Activated naive CD8-positive, alpha-beta T cell treated with anti-CD3 and anti-CD28 coated beads for 36 hours (primary cell): ENCODE measurements around the gene PAQR3. TPM values are rescaled to one million over a fixed set of nuclear protein-coding genes. Genes with fewer than 3 reads are reported as not detected.
"Not testable (repeated sequence)": the region's sequence is repeated elsewhere in the genome, so short reads cannot be mapped to it uniquely, and the experiment has no call there.

ENCODE experiments used
- DNase-seq: peaks from one replicate; pipeline ENCODE4 v3.0.0; 2021
- H3K27ac Mint-ChIP-seq: one replicate; pipeline ENCODE4 v1.8.0; 2022; ENCODE audit warnings: mild to moderate bottlenecking, moderate library complexity, mixed read lengths
- H3K27me3 Mint-ChIP-seq: one replicate; pipeline ENCODE4 v1.8.0; 2022; ENCODE audit warnings: mild to moderate bottlenecking, mixed read lengths
- H3K36me3 Mint-ChIP-seq: one replicate; pipeline ENCODE4 v1.8.0; 2021; ENCODE audit warnings: mild to moderate bottlenecking, mixed read lengths
- H3K4me1 Mint-ChIP-seq: one replicate; pipeline ENCODE4 v1.8.0; 2021; ENCODE audit warnings: mixed read lengths
- H3K4me3 Mint-ChIP-seq: one replicate; pipeline ENCODE4 v1.8.0; 2022; ENCODE audit warnings: mild to moderate bottlenecking, moderate library complexity, mixed read lengths
- H3K9me3 Mint-ChIP-seq: one replicate; pipeline ENCODE4 v1.8.0; 2022; ENCODE audit warnings: mixed read lengths
- total RNA-seq, 2 experiments: library from RNA; stranded (reverse); gene quantifications; one replicate each; pipeline ENCODE4 v1.2.3, GENCODE V29; 2021

Gene PAQR3
- total RNA-seq, 2 experiments from 2014 or later, result 9.6 to 9.8 TPM

DNA sequence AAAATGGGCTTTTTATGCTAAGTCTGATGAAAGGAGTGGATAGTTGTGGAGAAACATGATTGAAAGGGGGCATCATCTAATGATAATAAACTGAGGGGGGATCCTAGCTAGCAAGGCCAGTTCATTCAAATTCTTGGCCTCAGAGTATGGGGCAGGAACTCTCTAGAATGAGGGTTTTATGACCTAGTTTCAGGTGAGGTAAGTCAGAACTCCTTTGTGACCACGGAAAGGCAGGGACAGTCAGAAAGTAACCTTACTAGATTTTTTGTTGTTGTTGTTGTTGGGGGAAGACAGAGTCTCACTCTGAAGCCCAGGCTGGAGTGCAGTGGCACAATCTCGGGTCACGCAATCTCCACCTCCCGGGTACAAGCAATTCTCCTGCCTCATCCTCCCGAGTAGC lies 1.5 kb upstream of the PAQR3 start:
- H3K4me1 Mint-ChIP-seq, result peaks cover 32% of the 10 kb centered on the region
- DNase-seq, result no peak
- H3K27ac Mint-ChIP-seq, result no peak overlapping the region
- no peaks in the 10 kb centered on the region for H3K9me3 Mint-ChIP-seq
- peaks cover 25% of the 10 kb centered on the region for H3K27me3 Mint-ChIP-seq
- H3K36me3 Mint-ChIP-seq, result peaks cover 7% of the 10 kb centered on the region
- H3K4me3 Mint-ChIP-seq, result no peak overlapping the region

DNA sequence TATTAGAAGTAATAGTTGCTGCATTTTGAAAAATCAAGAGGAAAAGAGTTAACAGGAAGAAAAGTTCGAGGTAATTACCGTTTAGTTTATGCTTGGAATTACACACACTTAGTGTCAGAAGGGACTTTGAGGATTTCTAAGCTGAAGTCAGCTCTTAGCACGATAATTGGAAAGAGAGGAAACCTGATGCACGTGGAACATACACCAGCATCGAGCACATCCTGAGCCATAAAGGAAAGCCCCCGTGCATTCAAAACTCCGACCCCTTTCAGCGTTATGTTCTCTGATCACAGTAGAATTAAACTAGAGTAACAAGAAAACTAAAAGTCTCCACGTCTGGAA lies 400 bp upstream of the PAQR3 start:
- H3K27me3 Mint-ChIP-seq, result peaks cover 23% of the 10 kb centered on the region
- peak overlapping the region; percentile 77 for H3K4me3 Mint-ChIP-seq
- peaks cover 31% of the 10 kb centered on the region for H3K4me1 Mint-ChIP-seq
- peaks cover 7% of the 10 kb centered on the region for H3K36me3 Mint-ChIP-seq
- no peaks in the 10 kb centered on the region for H3K9me3 Mint-ChIP-seq
- peak overlapping the region; percentile 67 for H3K27ac Mint-ChIP-seq
- no peak for DNase-seq

DNA sequence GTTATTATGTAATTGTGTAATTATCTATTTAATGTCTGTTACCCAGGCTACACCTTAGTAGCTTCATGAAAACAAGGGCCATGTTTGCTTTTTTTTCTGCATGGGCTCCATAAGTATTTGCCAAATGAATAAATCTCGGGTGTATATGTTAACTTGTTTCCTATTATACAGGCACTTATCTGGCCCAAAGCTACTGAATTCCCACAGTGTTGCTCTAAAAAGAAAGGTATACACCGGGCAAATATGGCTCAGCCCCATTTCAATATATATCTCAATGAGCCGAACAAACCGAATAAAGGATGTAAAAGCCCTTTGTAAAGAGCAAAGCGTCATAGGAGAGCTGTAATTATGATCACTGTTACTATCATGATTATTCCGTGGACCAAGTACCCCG lies 767 bp downstream of the PAQR3 start:
- H3K27me3 Mint-ChIP-seq, result peaks cover 13% of the 10 kb centered on the region
- H3K4me3 Mint-ChIP-seq, result peak overlapping the region; percentile 96
- H3K9me3 Mint-ChIP-seq, result no peaks in the 10 kb centered on the region
- DNase-seq, result no peak
- peak overlapping the region; percentile 66 for H3K27ac Mint-ChIP-seq
- H3K4me1 Mint-ChIP-seq, result peaks cover 29% of the 10 kb centered on the region
- peaks cover 7% of the 10 kb centered on the region for H3K36me3 Mint-ChIP-seq

DNA sequence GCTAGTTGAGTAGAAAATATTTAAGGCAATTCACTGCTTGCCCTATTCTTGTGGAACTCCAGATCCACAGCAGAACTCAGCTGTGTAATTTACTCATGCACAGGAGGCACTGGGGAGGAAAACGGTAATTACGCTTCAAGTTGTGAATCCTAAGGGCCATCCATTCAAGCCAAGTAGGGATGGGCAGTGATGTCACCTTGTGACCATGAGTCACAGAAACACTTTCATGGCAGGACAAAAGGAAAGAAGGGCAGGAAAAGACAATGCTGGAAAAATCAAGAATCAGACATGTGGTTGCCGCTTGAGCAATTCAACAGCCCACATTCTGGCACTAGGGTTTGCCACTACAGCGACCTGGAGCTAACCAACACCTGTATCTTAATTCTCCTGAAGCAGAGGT lies 1.4 kb downstream of the PAQR3 start:
- H3K9me3 Mint-ChIP-seq, result no peaks in the 10 kb centered on the region
- H3K4me1 Mint-ChIP-seq, result peaks cover 29% of the 10 kb centered on the region
- peak overlapping the region; percentile 52 for H3K4me3 Mint-ChIP-seq
- H3K27ac Mint-ChIP-seq, result no peak overlapping the region
- H3K27me3 Mint-ChIP-seq, result peaks cover 8% of the 10 kb centered on the region
- H3K36me3 Mint-ChIP-seq, result peaks cover 7% of the 10 kb centered on the region
- no peak for DNase-seq

DNA sequence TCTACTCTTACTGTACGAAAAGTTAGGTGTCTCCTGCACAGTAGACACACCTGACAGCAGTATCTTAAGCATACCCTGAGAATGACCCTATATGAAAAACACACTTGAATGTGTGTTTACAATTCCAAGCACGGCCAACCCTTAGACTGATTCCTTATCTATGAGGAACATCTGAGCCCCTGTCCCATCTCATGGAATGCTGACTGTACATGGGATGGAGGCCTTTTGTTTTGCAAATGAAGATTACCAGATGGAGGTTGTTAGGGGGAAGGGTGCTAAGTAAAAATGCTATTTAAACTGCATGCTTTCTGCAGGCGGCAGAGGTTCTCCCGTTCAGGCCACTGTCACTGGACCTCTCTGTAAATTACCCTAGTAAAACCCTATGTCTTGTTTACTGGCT lies 2.2 kb downstream of the PAQR3 start:
- Mint-ChIP-seq H3K4me3 (no peak overlapping the region), H3K9me3 (no peaks in the 10 kb centered on the region), H3K4me1 (peaks cover 29% of the 10 kb centered on the region), H3K27ac (no peak overlapping the region), H3K36me3 (peaks cover 7% of the 10 kb centered on the region), H3K27me3 (peaks cover 2% of the 10 kb centered on the region)
- DNase-seq, result no peak

DNA sequence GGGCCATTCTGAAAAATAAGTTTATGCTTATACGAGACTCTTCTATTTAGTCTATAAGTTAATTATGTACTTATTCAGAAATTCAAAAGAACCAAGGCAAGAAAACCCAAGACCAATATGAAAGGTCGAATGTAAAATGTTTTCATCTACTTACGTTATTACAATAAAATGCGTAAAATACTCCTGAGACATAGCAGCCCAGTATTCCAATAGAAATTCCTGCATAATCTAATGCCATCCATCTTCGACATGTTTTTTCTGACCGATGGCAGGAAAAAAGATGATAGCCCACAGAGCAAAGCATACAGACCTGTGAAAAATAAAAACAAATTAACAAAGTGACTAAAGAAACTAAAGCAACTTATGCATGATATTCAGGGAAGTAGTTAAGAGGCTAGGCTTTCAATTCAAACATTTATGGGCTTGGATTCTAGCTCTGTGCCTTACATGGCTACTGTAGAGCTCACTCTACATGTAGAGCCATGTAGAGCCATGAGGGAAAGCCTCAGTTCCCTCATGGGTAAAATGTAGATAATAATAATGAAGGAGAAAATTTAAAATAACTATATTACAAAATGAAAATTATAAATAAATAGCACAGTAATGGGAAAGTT lies 9.1 kb downstream of the PAQR3 start:
- no peak overlapping the region for H3K27ac Mint-ChIP-seq
- no peak for DNase-seq
- H3K4me1 Mint-ChIP-seq, result peaks cover 1% of the 10 kb centered on the region
- no peak overlapping the region for H3K4me3 Mint-ChIP-seq
- no peaks in the 10 kb centered on the region for H3K27me3 Mint-ChIP-seq
- H3K36me3 Mint-ChIP-seq, result peaks cover 7% of the 10 kb centered on the region
- H3K9me3 Mint-ChIP-seq, result no peaks in the 10 kb centered on the region

DNA sequence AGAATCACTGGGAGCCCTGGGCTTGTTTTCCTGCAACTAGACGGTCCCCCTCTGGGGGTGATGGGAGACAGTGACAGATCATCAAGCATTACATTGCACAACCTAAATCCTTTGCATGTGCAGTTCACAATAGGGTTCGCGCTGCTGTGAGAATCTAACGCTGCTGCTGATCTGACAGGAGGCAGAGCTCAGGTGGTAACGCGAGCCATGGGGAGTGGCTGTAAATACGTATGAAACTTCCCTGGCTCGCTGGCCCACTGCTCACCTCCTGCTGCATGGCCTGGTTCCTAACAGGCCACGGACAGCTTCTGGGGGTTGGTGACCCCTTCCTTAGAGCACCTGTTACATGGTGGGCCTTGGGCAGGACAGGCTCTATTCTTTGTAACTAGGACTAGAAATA lies 10.4 kb downstream of the PAQR3 start:
- Mint-ChIP-seq H3K36me3 (peaks cover 10% of the 10 kb centered on the region), H3K27me3 (no peaks in the 10 kb centered on the region), H3K4me1 (peaks cover under 1% of the 10 kb centered on the region), H3K27ac (no peak overlapping the region), H3K4me3 (no peak overlapping the region), H3K9me3 (no peaks in the 10 kb centered on the region)
- no peak for DNase-seq

DNA sequence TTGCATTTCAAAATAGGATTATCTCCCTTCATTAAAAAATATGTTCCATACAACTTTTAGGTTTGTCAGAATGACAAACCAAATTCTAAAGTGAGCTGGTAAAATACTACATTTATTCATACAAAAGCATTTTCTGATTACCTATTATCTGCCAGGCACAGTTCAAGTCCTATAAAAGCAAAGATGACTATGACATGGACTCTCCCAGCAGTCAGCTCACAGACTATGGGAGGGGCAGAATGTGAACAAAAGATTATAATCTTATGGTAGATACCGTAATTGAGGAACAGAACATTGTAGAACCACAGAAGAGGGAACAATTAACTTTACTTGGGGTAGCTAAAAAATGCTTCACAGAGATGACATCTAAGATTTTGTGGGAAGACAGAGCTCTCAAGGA lies 12.4 kb downstream of the PAQR3 start:
- Mint-ChIP-seq H3K4me1 (peaks cover 3% of the 10 kb centered on the region), H3K27me3 (no peaks in the 10 kb centered on the region), H3K4me3 (no peak overlapping the region), H3K27ac (no peak overlapping the region), H3K9me3 (no peaks in the 10 kb centered on the region), H3K36me3 (peaks cover 10% of the 10 kb centered on the region)
- no peak for DNase-seq

DNA sequence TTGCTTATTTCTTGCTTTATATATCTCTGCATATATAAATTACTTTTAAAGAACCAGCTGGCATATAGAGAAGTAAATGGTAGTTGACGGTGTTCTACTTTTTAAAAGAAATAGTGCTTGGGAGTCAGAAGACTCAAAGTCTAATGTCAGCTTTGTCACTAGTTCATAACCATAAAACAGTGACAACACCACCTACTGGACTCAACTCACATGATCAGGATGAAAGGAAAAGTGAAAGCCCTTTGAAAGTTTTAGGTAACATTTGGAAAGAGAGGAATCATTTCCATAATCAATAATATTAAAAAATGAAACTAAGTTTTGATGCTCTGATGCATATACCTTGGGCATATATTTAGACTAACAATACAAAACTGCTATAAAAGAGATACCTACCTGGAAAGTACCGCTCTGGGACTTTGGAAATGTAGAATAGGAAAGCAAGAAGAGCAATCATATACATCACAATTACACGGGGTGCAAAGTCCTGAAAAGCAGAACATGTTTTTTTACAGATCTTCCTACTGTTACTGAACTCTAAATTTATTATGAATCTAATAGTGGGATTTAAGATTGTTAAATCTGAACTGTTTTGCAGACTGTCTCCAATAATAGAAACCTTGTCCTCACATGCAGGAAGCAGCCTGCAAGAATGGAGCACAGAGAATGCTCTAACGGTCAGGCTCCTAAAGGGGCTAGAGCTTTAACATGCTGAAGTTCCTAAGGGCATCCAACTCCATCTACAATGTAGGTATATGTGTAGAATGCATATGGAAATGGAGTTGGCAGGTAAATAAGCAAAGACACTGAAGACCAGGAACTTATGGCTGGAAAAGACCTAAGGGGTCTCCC lies 15.6 kb downstream of the PAQR3 start:
- no peak for DNase-seq
- peaks cover 3% of the 10 kb centered on the region for H3K4me1 Mint-ChIP-seq
- H3K9me3 Mint-ChIP-seq, result no peaks in the 10 kb centered on the region
- no peak overlapping the region for H3K27ac Mint-ChIP-seq
- peaks cover 6% of the 10 kb centered on the region for H3K36me3 Mint-ChIP-seq
- H3K27me3 Mint-ChIP-seq, result no peaks in the 10 kb centered on the region
- no peak overlapping the region for H3K4me3 Mint-ChIP-seq

DNA sequence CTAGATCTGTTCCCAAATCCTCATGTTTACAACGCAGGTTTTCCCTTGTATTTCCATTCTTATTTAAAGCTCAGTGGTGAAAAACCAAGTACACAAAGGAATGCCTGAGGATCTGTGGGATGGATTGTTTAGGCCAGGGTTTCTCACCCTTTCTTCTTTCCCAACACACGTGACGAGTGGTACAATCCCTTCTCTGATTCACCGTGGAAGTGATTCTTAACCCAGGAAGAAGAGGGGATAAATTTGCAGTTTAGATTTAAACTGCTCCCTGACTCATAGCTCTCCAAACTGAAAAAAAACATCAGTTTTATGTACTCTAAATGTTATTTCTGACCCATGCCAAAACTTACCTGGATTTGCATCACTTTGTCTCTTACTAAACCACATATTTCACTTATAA lies 17.0 kb downstream of the PAQR3 start:
- Mint-ChIP-seq H3K4me3 (no peak overlapping the region), H3K4me1 (peaks cover 3% of the 10 kb centered on the region), H3K27me3 (no peaks in the 10 kb centered on the region), H3K36me3 (peaks cover 4% of the 10 kb centered on the region), H3K27ac (no peak overlapping the region), H3K9me3 (no peaks in the 10 kb centered on the region)
- no peak for DNase-seq

DNA sequence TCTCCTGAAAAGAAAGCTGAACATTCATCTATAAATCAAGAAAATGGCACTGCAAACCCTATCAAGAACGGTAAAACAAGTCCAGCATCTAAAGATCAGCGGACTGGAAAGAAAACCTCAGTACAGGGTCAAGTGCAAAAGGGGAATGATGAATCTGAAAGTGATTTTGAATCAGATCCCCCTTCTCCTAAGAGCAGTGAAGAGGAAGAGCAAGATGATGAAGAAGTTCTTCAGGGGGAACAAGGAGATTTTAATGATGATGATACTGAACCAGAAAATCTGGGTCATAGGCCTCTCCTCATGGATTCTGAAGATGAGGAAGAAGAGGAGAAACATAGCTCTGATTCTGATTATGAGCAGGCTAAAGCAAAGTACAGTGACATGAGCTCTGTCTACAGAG lies 28.6 kb downstream of the PAQR3 start:
- Mint-ChIP-seq H3K9me3 (no peaks in the 10 kb centered on the region), H3K36me3 (peaks cover 22% of the 10 kb centered on the region), H3K4me3 (no peak overlapping the region), H3K27ac (no peak overlapping the region), H3K4me1 (peaks cover 2% of the 10 kb centered on the region), H3K27me3 (no peaks in the 10 kb centered on the region)
- no peak for DNase-seq

DNA sequence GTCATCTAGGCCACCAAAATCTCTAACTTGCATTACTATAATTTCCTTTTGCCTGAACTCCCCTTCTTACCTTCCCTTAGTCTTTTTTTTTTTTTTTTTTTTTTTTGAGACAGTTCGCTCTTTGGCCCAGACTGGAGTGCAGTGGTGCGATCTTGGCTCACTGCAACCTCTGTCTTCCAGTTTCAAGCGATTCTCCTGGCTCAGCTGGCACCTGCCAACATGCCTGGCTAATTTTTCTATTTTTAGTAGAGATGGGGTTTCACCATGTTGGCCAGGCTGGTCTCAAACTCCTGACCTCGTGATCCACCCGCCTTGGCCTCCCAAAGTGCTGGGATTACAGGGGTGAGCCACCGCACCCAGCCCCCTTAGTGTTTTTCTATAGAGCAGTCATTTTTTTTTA lies 30.3 kb downstream of the PAQR3 start:
- H3K27ac Mint-ChIP-seq, H3K4me1 Mint-ChIP-seq, H3K27me3 Mint-ChIP-seq: not testable (repeated sequence)

DNA sequence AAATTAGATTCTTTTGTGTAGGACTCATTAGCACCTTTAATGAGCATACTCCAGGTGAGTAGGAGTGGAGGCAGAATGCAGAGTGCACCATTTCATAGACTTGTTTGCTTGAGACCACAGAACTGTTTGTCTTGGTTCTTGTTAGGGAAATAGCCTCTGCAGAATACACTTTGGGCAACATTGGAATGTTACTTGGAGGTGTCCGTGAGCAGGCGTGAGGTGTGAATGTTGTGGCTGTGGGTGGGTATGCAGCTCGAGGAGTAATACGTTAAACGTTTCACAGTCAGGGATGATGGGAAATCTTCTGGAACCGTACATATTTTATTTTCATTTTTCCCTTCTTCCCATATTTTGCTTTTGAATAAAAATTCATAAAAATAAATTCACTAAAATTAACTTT lies 31.6 kb downstream of the PAQR3 start:
- Mint-ChIP-seq H3K36me3 (peaks cover 22% of the 10 kb centered on the region), H3K9me3 (no peaks in the 10 kb centered on the region), H3K4me1 (peaks cover 2% of the 10 kb centered on the region), H3K4me3 (no peak overlapping the region), H3K27ac (no peak overlapping the region), H3K27me3 (no peaks in the 10 kb centered on the region)
- DNase-seq, result no peak

More for the DNA sequence above, 30.3 kb downstream of the PAQR3 start:
- H3K9me3 Mint-ChIP-seq, DNase-seq, H3K4me3 Mint-ChIP-seq: not testable (repeated sequence)
- peaks cover 22% of the 10 kb centered on the region for H3K36me3 Mint-ChIP-seq

DNA sequence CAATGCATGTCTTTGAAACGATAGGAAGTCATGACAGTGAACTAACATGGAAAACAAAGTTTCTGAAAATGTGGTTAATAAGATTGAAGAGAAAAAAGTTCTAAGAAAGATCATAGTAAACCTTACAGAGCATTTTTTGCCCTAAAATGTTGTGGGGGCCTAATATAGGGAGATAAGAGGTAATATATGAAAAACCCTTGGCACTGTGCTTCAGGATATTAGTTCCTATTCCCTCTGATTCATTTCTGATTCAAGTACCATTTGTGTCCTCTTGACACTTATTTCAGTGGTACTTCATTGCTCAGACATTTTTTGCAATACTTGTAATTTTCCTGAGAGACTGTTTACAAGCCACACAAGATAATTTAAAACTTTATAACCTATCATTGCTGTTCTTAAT lies 35.1 kb downstream of the PAQR3 start:
- Mint-ChIP-seq H3K4me3 (no peak overlapping the region), H3K27ac (no peak overlapping the region), H3K27me3 (no peaks in the 10 kb centered on the region), H3K4me1 (peaks cover 2% of the 10 kb centered on the region), H3K36me3 (peaks cover 3% of the 10 kb centered on the region), H3K9me3 (no peaks in the 10 kb centered on the region)
- DNase-seq, result no peak

DNA sequence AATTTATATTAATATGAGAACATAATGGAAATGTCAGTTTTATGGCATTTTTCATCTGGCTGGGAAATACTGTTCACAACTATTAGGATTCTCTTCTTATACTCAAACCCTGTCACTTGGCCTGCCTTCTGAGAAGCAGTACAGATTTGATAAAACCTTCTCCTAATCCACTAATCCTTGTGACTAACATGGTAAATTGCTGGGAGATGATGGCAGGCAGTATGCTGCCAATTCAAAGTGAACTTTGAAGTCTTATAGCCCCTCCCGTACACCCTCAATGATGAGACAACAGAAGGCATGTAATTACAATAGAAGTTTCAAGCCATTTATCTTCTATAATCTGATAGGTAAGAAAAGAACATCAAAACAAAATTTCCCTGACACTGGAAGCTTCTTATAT lies 36.9 kb downstream of the PAQR3 start:
- Mint-ChIP-seq H3K27ac (no peak overlapping the region), H3K36me3 (peaks cover 8% of the 10 kb centered on the region), H3K9me3 (no peaks in the 10 kb centered on the region), H3K27me3 (no peaks in the 10 kb centered on the region), H3K4me1 (peaks cover 2% of the 10 kb centered on the region), H3K4me3 (no peak overlapping the region)
- DNase-seq, result no peak

DNA sequence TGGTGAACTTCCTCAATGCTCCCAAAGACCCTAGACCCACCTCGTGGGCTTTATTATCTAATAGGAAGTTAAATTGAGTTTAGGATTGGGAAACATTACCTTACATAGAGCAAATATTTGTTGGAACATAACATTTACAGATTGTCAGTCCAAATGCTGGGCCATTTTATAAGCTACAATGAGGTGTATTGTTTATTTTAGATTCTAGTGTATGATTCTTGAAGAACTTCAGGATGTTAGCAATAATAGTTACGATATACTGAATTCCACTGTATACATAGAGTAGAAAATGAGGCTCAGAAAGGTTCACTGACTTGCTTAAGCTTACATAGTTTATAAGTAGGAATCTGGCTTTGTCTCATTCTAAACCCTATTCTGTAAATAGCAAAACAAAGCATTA lies 37.4 kb downstream of the PAQR3 start:
- no peak overlapping the region for H3K4me3 Mint-ChIP-seq

More for the DNA sequence above, 37.4 kb downstream of the PAQR3 start:
- DNase-seq, result no peak
- H3K4me1 Mint-ChIP-seq, result peaks cover 2% of the 10 kb centered on the region
- H3K27me3 Mint-ChIP-seq, result no peaks in the 10 kb centered on the region
- H3K27ac Mint-ChIP-seq, result no peak overlapping the region
- H3K9me3 Mint-ChIP-seq, result no peaks in the 10 kb centered on the region
- H3K36me3 Mint-ChIP-seq, result peaks cover 8% of the 10 kb centered on the region
